Activated T-helper 17 cell treated with anti-CD3 and anti-CD28 coated beads, Interleukin-2, amount 50 U/mL, for 72 hours (primary cell): ENCODE results near the gene ABCF3. TPM values are rescaled to one million over a fixed set of nuclear protein-coding genes. Genes with fewer than 3 reads are reported as not detected.

Experiments used
- ATAC-seq: fragments of 150-1000 bp; cut with Tn5 transposase; replicated peaks from 2 replicates; pipeline ENCODE4 v1.10.0; 2021; ENCODE audit warnings: mild to moderate bottlenecking, moderate library complexity
- H3K27ac Mint-ChIP-seq: one replicate; pipeline ENCODE4 v1.8.0; 2022; ENCODE audit warnings: mixed read lengths
- H3K27me3 Mint-ChIP-seq: one replicate; pipeline ENCODE4 v1.8.0; 2022; ENCODE audit warnings: mixed read lengths
- H3K36me3 Mint-ChIP-seq: one replicate; pipeline ENCODE4 v1.8.0; 2022; ENCODE audit warnings: low read depth, mild to moderate bottlenecking, mixed read lengths
- H3K4me1 Mint-ChIP-seq: one replicate; pipeline ENCODE4 v1.8.0; 2022; ENCODE audit warnings: mixed read lengths
- H3K4me3 Mint-ChIP-seq: one replicate; pipeline ENCODE4 v1.8.0; 2022; ENCODE audit warnings: mild to moderate bottlenecking, mixed read lengths
- H3K9me3 Mint-ChIP-seq: one replicate; pipeline ENCODE4 v1.8.0; 2022; ENCODE audit warnings: mixed read lengths
- total RNA-seq, 2 donors: library from RNA; stranded (reverse); gene quantifications; one replicate each; pipeline ENCODE4 v1.2.3, GENCODE V29; 2022

The ABCF3 gene
- total RNA-seq, 2 donors from 2014 or later = 75.5 to 93.5 TPM

DNA sequence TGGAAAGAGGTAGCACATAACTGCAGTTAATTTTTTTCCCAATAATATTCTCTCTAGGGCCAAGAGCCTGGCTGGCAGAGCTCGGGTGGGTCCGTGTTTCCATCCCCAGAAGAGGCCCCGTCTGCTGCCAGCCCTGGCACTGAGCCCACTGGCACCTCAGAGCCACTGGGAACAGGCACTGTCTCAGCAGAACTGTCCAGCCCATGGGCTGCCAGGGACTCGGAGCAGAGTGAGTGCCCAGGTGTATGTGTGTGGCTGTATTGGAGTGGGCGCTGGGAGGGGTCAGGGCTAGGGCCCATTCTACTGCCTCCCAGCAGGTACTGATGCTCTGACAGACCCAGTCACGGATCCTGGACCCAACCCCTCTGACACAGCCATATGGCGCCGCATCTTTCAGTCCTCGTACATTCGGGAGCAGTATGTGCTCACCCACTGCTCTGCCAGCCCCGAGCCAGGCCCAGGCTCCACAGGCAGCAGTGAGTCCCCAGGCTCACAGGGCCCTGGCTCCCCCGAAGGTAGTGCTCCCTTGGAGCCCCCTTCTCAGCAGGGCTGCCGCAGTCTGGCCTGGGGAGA lies 52.3 kb downstream of the ABCF3 start:
- Mint-ChIP-seq H3K36me3 (peaks cover 15% of the 10 kb centered on the region), H3K27ac (peak overlapping the region; percentile 23), H3K9me3 (no peaks in the 10 kb centered on the region), H3K27me3 (no peaks in the 10 kb centered on the region), H3K4me3 (no peak overlapping the region), H3K4me1 (peaks cover 6% of the 10 kb centered on the region)
- ATAC-seq = no peak

DNA sequence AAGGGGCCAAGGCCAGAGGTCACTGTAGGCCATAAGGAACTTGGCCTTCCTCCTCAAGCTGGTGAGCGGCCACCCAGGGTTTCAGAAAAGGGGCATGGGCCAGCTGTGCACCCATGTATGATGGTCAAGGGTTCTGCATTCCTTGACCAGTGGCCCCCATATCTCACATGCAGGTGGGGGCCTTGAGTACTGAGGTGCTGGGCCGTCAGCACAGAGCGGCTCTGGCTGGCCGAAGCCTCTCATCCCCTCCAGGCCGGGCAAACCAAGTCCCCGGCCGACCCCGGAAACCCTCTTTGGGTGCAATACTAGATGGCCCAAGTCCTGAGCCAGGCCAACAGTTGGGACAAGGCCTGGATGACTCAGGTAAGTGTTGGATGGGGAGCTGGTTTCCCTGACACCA lies 53.2 kb downstream of the ABCF3 start:
- Mint-ChIP-seq H3K9me3 (no peaks in the 10 kb centered on the region), H3K4me3 (no peak overlapping the region), H3K27me3 (no peaks in the 10 kb centered on the region), H3K4me1 (peaks cover 6% of the 10 kb centered on the region), H3K36me3 (peaks cover 23% of the 10 kb centered on the region), H3K27ac (peak overlapping the region; percentile 23)
- no peak for ATAC-seq

GRCh38 chr3:184239708-184240107 lies 53.7 kb downstream of the ABCF3 start:
- Mint-ChIP-seq H3K36me3 (peaks cover 28% of the 10 kb centered on the region), H3K27ac (no peak overlapping the region), H3K27me3 (no peaks in the 10 kb centered on the region), H3K4me1 (peaks cover 6% of the 10 kb centered on the region), H3K4me3 (no peak overlapping the region), H3K9me3 (no peaks in the 10 kb centered on the region)
- ATAC-seq = no peak

- H3K27me3 Mint-ChIP-seq = no peaks in the 10 kb centered on the region
- ATAC-seq = no peak
- H3K27ac Mint-ChIP-seq = no peak overlapping the region
- H3K4me3 Mint-ChIP-seq = no peak overlapping the region
- peaks cover 35% of the 10 kb centered on the region for H3K36me3 Mint-ChIP-seq
- H3K4me1 Mint-ChIP-seq = peaks cover 6% of the 10 kb centered on the region
- no peaks in the 10 kb centered on the region for H3K9me3 Mint-ChIP-seq
Observed at GRCh38 chr3:184240384-184241140, 54.6 kb downstream of the ABCF3 start.

DNA sequence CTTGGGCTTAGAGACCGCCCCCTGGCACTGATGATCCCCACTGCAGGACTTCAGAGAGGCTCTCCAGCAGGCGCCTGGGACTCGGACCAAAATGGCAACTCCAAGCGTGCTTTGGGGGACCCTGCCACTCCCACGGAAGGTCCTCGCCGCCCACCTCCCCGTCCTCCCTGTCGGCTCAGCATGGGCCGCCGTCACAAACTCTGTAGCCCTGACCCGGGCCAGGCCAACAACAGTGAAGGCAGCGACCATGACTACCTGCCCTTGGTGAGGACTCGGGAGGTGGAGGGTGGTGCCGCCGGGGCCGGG lies 55.1 kb downstream of the ABCF3 start:
- peaks cover 6% of the 10 kb centered on the region for H3K4me1 Mint-ChIP-seq
- no peak overlapping the region for H3K27ac Mint-ChIP-seq
- H3K27me3 Mint-ChIP-seq = no peaks in the 10 kb centered on the region
- H3K36me3 Mint-ChIP-seq = peaks cover 40% of the 10 kb centered on the region
- H3K4me3 Mint-ChIP-seq = no peak overlapping the region
- H3K9me3 Mint-ChIP-seq = no peaks in the 10 kb centered on the region
- no peak for ATAC-seq

DNA sequence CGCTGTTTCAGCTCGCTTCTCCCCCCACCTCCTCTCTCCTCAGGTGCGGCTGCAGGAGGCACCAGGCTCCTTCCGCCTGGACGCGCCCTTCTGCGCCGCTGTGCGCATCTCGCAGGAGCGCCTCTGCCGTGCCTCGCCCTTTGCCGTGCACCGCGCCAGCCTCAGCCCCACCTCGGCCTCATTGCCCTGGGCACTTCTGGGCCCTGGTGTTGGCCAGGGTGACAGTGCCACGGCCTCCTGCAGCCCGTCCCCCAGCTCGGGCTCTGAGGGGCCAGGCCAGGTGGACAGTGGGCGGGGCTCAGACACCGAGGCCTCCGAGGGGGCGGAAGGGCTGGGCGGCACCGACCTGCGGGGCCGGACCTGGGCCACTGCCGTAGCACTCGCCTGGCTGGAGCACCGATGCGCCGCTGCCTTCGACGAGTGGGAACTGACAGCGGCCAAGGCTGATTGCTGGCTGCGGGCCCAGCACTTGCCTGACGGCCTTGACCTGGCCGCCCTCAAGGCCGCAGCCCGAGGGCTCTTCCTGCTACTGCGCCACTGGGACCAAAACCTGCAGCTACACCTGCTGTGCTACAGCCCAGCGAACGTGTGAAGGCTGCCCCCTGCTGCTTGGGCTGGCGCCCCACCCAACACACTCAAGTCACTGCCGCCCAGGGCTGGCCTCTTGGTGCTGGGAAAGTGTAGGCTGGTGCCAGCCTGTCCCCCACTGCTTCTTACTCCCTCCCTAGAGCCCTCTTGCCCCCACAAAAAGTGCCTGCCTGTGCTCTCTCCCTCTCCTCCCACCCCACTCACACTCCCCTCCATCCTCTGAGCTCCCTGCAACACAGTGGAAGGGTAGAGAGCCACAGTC lies 55.7 kb downstream of the ABCF3 start:
- no peaks in the 10 kb centered on the region for H3K9me3 Mint-ChIP-seq
- H3K4me3 Mint-ChIP-seq = no peak overlapping the region
- peaks cover 6% of the 10 kb centered on the region for H3K4me1 Mint-ChIP-seq
- no peak for ATAC-seq
- no peaks in the 10 kb centered on the region for H3K27me3 Mint-ChIP-seq
- H3K27ac Mint-ChIP-seq = no peak overlapping the region
- H3K36me3 Mint-ChIP-seq = peaks cover 43% of the 10 kb centered on the region

DNA sequence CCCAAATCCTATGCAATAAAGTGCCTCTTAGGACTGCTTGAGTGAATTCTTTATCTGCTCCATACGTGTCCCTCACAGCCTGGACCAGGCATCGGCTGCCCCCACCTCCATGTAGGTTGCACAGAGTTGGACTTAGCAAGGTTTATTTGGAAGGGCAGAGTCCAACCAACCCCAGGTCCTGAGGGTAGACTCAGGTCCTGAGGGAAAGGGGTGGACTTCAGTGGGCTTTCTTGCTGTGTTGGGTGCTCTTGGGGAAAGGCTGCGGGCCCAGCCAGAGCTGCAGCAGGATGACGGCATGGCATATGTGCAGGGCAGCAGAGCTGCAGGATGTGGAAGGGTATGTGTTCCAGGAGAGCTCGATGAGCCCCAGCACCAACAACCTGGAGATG lies 56.3 kb downstream of the ABCF3 start:
- Mint-ChIP-seq H3K27ac (no peak overlapping the region), H3K4me1 (peaks cover 6% of the 10 kb centered on the region), H3K36me3 (peaks cover 43% of the 10 kb centered on the region), H3K4me3 (no peak overlapping the region), H3K9me3 (no peaks in the 10 kb centered on the region), H3K27me3 (no peaks in the 10 kb centered on the region)
- ATAC-seq = no peak

Other genes with a start within 250 kb of the ABCF3 start
- gene ABCC5, start 168.3 kb upstream of the ABCF3 start, total RNA-seq = 10 to 100 TPM in 1 of 2 donors, 1 to 10 TPM in 1; 9.1 to 14.8 TPM
- not detected for gene HTR3D, start 154.5 kb upstream of the ABCF3 start, total RNA-seq
- gene HTR3C, start 133.2 kb upstream of the ABCF3 start, total RNA-seq = not detected
- gene HTR3E, start 89.1 kb upstream of the ABCF3 start, total RNA-seq = not detected
- gene EIF2B5, start 50.8 kb upstream of the ABCF3 start, total RNA-seq = 10 to 100 TPM; 48.7 to 64.6 TPM
- gene DVL3, start 30.8 kb upstream of the ABCF3 start, total RNA-seq = 10 to 100 TPM; 40.3 to 42.5 TPM
- gene AP2M1, start 11.3 kb upstream of the ABCF3 start, total RNA-seq = 100 to 1,000 TPM; 206 to 244 TPM
- not detected for gene VWA5B2, start 43.4 kb downstream of the ABCF3 start, total RNA-seq
- gene ALG3, start 62.8 kb downstream of the ABCF3 start, total RNA-seq = 10 to 100 TPM; 33.4 to 49.9 TPM
- gene EEF1AKMT4, start 63.5 kb downstream of the ABCF3 start, total RNA-seq = 10 to 100 TPM in 1 of 2 donors, 1 to 10 TPM in 1; 8.0 to 13.6 TPM
- 1 to 10 TPM in 1 of 2 donors, under 1 TPM in 1; 0.64 to 1.2 TPM for gene CAMK2N2, start 75.4 kb downstream of the ABCF3 start, total RNA-seq
- not detected for gene ECE2, start 89.8 kb downstream of the ABCF3 start, total RNA-seq
- gene PSMD2, start 113.0 kb downstream of the ABCF3 start, total RNA-seq = 100 to 1,000 TPM; 143 to 311 TPM
- 100 to 1,000 TPM; 242 to 551 TPM for gene EIF4G1, start 128.4 kb downstream of the ABCF3 start, total RNA-seq
- 1 to 10 TPM; 2.5 to 6.7 TPM for gene FAM131A, start 151.4 kb downstream of the ABCF3 start, total RNA-seq
- gene CLCN2, start 175.4 kb downstream of the ABCF3 start, total RNA-seq = 10 to 100 TPM in 1 of 2 donors, 1 to 10 TPM in 1; 9.5 to 13.7 TPM
- 100 to 1,000 TPM; 156 to 183 TPM for gene POLR2H, start 175.5 kb downstream of the ABCF3 start, total RNA-seq
- gene THPO, start 192.0 kb downstream of the ABCF3 start, total RNA-seq = not detected
- gene CHRD, start 193.9 kb downstream of the ABCF3 start, total RNA-seq = under 1 TPM; 0.05 to 0.39 TPM